GM21423 (cell line): ENCODE measurements around the gene SPRED2.
A peak's percentile ranks its signal among the peaks of the same experiment; 100 is the strongest.

ENCODE experiments used
- ATAC-seq: cut with Tn5 transposase; IDR thresholded peaks from one replicate; pipeline ENCODE4 v1.9.1; 2021; ENCODE audit warnings: mild to moderate bottlenecking, moderate library complexity; ENCODE audit not compliant: unreplicated experiment

Gene SPRED2

GRCh38 chr2:65316072-65316471 lies 116.3 kb downstream of the SPRED2 start:
- no peak for ATAC-seq

- no peak for ATAC-seq
These were observed 117.5 kb downstream of the SPRED2 start for GRCh38 chr2:65314801-65315441.

- no peak for ATAC-seq
These were observed 118.5 kb downstream of the SPRED2 start for GRCh38 chr2:65313954-65314256.

GRCh38 chr2:65313126-65313953 lies 119.1 kb downstream of the SPRED2 start:
- ATAC-seq, result no peak

GRCh38 chr2:65311596-65311995 lies 120.8 kb downstream of the SPRED2 start:
- no peak for ATAC-seq

GRCh38 chr2:65311049-65311448 lies 121.3 kb downstream of the SPRED2 start:
- ATAC-seq, result no peak

GRCh38 chr2:65309699-65310098 lies 122.7 kb downstream of the SPRED2 start:
- ATAC-seq, result no peak

- no peak for ATAC-seq
These were observed 126.5 kb downstream of the SPRED2 start for GRCh38 chr2:65305934-65306333.

GRCh38 chr2:65300761-65301711 lies 131.4 kb downstream of the SPRED2 start:
- peak; percentile 78 for ATAC-seq

GRCh38 chr2:65300134-65300760 lies 132.2 kb downstream of the SPRED2 start:
- no peak for ATAC-seq

- no peak for ATAC-seq
These were observed 133.2 kb downstream of the SPRED2 start for GRCh38 chr2:65299246-65299645.

GRCh38 chr2:65298089-65298488 lies 134.3 kb downstream of the SPRED2 start:
- no peak for ATAC-seq

- no peak for ATAC-seq
These were observed 134.9 kb downstream of the SPRED2 start for GRCh38 chr2:65297544-65297943.

GRCh38 chr2:65296971-65297370 lies 135.4 kb downstream of the SPRED2 start:
- ATAC-seq, result no peak

- ATAC-seq, result no peak
These were observed 137.7 kb downstream of the SPRED2 start for GRCh38 chr2:65294701-65295100.

GRCh38 chr2:65294136-65294535 lies 138.3 kb downstream of the SPRED2 start:
- ATAC-seq, result no peak

GRCh38 chr2:65293376-65293775 lies 139.0 kb downstream of the SPRED2 start:
- no peak for ATAC-seq

GRCh38 chr2:65292461-65293011 lies 139.9 kb downstream of the SPRED2 start:
- ATAC-seq, result no peak

GRCh38 chr2:65292106-65292400 lies 140.3 kb downstream of the SPRED2 start:
- ATAC-seq, result no peak

- ATAC-seq, result no peak
These were observed 140.9 kb downstream of the SPRED2 start for GRCh38 chr2:65291216-65292105.
